Endodermal cell (in vitro differentiated cells): ENCODE results near the gene RBM24. TPM values are rescaled to one million over a fixed set of nuclear protein-coding genes. Genes with fewer than 3 reads are reported as not detected.

Experiments used
- DNase-seq: peaks from one replicate; pipeline ENCODE4 v3.0.0-alpha.2; 2017
- H3K27ac ChIP-seq: 2 replicates; pipeline ENCODE4 v1.5.1; 2013; ENCODE audit warnings: mild to moderate bottlenecking, low read depth, low read length, moderate library complexity
- H3K27me3 ChIP-seq: 2 replicates; pipeline ENCODE4 v1.6.1; 2013; ENCODE audit warnings: mild to moderate bottlenecking, low read length, moderate library complexity; ENCODE audit not compliant: insufficient read depth, control insufficient read depth, poor library complexity, severe bottlenecking
- H3K36me3 ChIP-seq: 2 replicates; pipeline ENCODE4 v1.7.0; 2013; ENCODE audit warnings: mild to moderate bottlenecking, low read length, moderate library complexity; ENCODE audit not compliant: control insufficient read depth, insufficient read depth
- H3K4me1 ChIP-seq: one replicate; pipeline ENCODE4 v1.7.0; 2013; ENCODE audit warnings: low read length; ENCODE audit not compliant: control insufficient read depth, insufficient read depth
- H3K4me3 ChIP-seq: 2 replicates; pipeline ENCODE4 v1.5.1; 2013; ENCODE audit warnings: mild to moderate bottlenecking, low read length, moderate library complexity
- H3K9ac ChIP-seq: 2 replicates; pipeline ENCODE4 v1.6.1; 2013; ENCODE audit warnings: mild to moderate bottlenecking, low read length, moderate library complexity; ENCODE audit not compliant: poor library complexity, severe bottlenecking; ENCODE audit errors: extremely low read depth
- H3K9me3 ChIP-seq: 2 replicates; pipeline ENCODE4 v1.6.1; 2013; ENCODE audit warnings: mild to moderate bottlenecking, low read length, moderate library complexity; ENCODE audit not compliant: control insufficient read depth
- H3K27ac Mint-ChIP-seq: 2 replicates; pipeline ENCODE4 v1.8.0; 2020; ENCODE audit warnings: mixed read lengths
- H3K27me3 Mint-ChIP-seq: 2 replicates; pipeline ENCODE4 v1.8.0; 2021; ENCODE audit warnings: mild to moderate bottlenecking, mixed read lengths; ENCODE audit not compliant: insufficient read depth
- H3K36me3 Mint-ChIP-seq: 2 replicates; pipeline ENCODE4 v1.8.0; 2020; ENCODE audit warnings: low read depth, mixed read lengths
- H3K4me1 Mint-ChIP-seq: 2 replicates; pipeline ENCODE4 v1.8.0; 2020; ENCODE audit warnings: mixed read lengths
- H3K4me3 Mint-ChIP-seq: 2 replicates; pipeline ENCODE4 v1.8.0; 2020; ENCODE audit warnings: mild to moderate bottlenecking, moderate library complexity, mixed read lengths
- H3K9me3 Mint-ChIP-seq: 2 replicates; pipeline ENCODE4 v1.8.0; 2020; ENCODE audit warnings: mild to moderate bottlenecking, mixed read lengths
- WGBS, 2 experiments: methylation state at CpG; one replicate each; pipeline versions ENCODE4 v1.1.5 to v1.1.7; 2013; ENCODE audit warnings: missing lambda C conversion rate in 2 of 2, mixed read lengths in 1 of 2; ENCODE audit not compliant: insufficient coverage in 1 of 2, insufficient read length in 1 of 2; 5-methylcytosine and 5-hydroxymethylcytosine counted together
- total RNA-seq, 2 donors: library from RNA; stranded (reverse); fragmentation: NEBNext Ultra II Directional in 1 of 2; extraction: Animal tissue kit (Norgen Biotek cat#: 25700) in 1 of 2; gene quantifications; 2 replicates in 1 of 2; 3 replicates in 1 of 2; pipeline ENCODE4 v1.2.1, GENCODE V29; 2021
- TF ChIP-seq, protein P1 (sequence below): fragments of 200-600 bp; sonication (generic); conservative IDR thresholded peaks from 2 replicates; pipeline ENCODE4 v1.5.0; 2021; ENCODE audit warnings: antibody characterized with exemption, mild to moderate bottlenecking

The RBM24 gene
- total RNA-seq, 2 donors from 2014 or later: 15.2 to 18.9 TPM

- no peaks in the 10 kb centered on the region for H3K36me3 Mint-ChIP-seq
- no peaks in the 10 kb centered on the region for H3K4me1 Mint-ChIP-seq
- TF ChIP-seq, protein P1, sequence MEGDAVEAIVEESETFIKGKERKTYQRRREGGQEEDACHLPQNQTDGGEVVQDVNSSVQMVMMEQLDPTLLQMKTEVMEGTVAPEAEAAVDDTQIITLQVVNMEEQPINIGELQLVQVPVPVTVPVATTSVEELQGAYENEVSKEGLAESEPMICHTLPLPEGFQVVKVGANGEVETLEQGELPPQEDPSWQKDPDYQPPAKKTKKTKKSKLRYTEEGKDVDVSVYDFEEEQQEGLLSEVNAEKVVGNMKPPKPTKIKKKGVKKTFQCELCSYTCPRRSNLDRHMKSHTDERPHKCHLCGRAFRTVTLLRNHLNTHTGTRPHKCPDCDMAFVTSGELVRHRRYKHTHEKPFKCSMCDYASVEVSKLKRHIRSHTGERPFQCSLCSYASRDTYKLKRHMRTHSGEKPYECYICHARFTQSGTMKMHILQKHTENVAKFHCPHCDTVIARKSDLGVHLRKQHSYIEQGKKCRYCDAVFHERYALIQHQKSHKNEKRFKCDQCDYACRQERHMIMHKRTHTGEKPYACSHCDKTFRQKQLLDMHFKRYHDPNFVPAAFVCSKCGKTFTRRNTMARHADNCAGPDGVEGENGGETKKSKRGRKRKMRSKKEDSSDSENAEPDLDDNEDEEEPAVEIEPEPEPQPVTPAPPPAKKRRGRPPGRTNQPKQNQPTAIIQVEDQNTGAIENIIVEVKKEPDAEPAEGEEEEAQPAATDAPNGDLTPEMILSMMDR: no peak
- Histone ChIP-seq H3K36me3 (no peaks in the 10 kb centered on the region), H3K27me3 (no peaks in the 10 kb centered on the region), H3K4me3 (no peak overlapping the region), H3K9me3 (no peaks in the 10 kb centered on the region), H3K4me1 (no peaks in the 10 kb centered on the region), H3K27ac (no peak overlapping the region), H3K9ac (no peak overlapping the region)
- peaks cover 7% of the 10 kb centered on the region for H3K9me3 Mint-ChIP-seq
- DNase-seq: no peak
- H3K4me3 Mint-ChIP-seq: no peak overlapping the region
- H3K27me3 Mint-ChIP-seq: peaks cover 2% of the 10 kb centered on the region
- WGBS, 2 experiments: 96% methylated on average over 2 of the region's 2 CpGs; no CpG with 5 or more reads in 1 of the 2 experiments
- no peak overlapping the region for H3K27ac Mint-ChIP-seq
Measured at GRCh38 chr6:17299222-17299621, 18.1 kb downstream of the RBM24 start.

- DNase-seq: no peak
- Histone ChIP-seq H3K9ac (no peak overlapping the region), H3K4me3 (no peak overlapping the region), H3K4me1 (no peaks in the 10 kb centered on the region), H3K27me3 (no peaks in the 10 kb centered on the region), H3K36me3 (no peaks in the 10 kb centered on the region), H3K9me3 (no peaks in the 10 kb centered on the region), H3K27ac (no peak overlapping the region)
- Mint-ChIP-seq H3K27ac (no peak overlapping the region), H3K4me1 (no peaks in the 10 kb centered on the region), H3K9me3 (peaks cover 7% of the 10 kb centered on the region), H3K36me3 (no peaks in the 10 kb centered on the region), H3K27me3 (peaks cover 2% of the 10 kb centered on the region), H3K4me3 (no peak overlapping the region)
- WGBS, 2 experiments: 93 to 100% methylated on average over 1 of the region's 1 CpG
- TF ChIP-seq, protein P1: no peak
Measured at GRCh38 chr6:17299750-17300149, 18.6 kb downstream of the RBM24 start.

GRCh38 chr6:17300637-17301036 is 19.5 kb downstream of the RBM24 start:
- H3K36me3 ChIP-seq: no peaks in the 10 kb centered on the region
- TF ChIP-seq, protein P1: no peak
- no peak overlapping the region for H3K27ac ChIP-seq
- no peak for DNase-seq
- H3K4me3 ChIP-seq: no peak overlapping the region
- Mint-ChIP-seq H3K27me3 (peaks cover 2% of the 10 kb centered on the region), H3K27ac (no peak overlapping the region), H3K36me3 (no peaks in the 10 kb centered on the region), H3K9me3 (peaks cover 7% of the 10 kb centered on the region), H3K4me1 (peaks cover 8% of the 10 kb centered on the region), H3K4me3 (no peak overlapping the region)
- H3K9me3 ChIP-seq: no peaks in the 10 kb centered on the region
- 92 to 100% methylated on average over 2 to 5 of the region's 5 CpGs for WGBS, 2 experiments
- no peaks in the 10 kb centered on the region for H3K27me3 ChIP-seq
- no peaks in the 10 kb centered on the region for H3K4me1 ChIP-seq
- H3K9ac ChIP-seq: no peak overlapping the region
